Breast epithelium (tissue), 3 donors: ENCODE data around the gene AKR1A1.

Experiments used
- POLR2AphosphoS5 ChIP-seq, 3 donors: sonication (generic); formaldehyde crosslinking; IDR thresholded peaks; one replicate each; pipeline ENCODE4 v1.6.1; 2017; ENCODE audit warnings: antibody characterized with exemption in 3 of 3
- TF ChIP-seq, protein P1 (sequence below), 3 donors: fragments of 450-650 bp; IDR thresholded peaks; one replicate each; pipeline ENCODE4 v1.5.1; 2016 to 2017; ENCODE audit warnings: antibody characterized with exemption in 3 of 3, mild to moderate bottlenecking in 3 of 3, moderate library complexity in 3 of 3

DNA sequence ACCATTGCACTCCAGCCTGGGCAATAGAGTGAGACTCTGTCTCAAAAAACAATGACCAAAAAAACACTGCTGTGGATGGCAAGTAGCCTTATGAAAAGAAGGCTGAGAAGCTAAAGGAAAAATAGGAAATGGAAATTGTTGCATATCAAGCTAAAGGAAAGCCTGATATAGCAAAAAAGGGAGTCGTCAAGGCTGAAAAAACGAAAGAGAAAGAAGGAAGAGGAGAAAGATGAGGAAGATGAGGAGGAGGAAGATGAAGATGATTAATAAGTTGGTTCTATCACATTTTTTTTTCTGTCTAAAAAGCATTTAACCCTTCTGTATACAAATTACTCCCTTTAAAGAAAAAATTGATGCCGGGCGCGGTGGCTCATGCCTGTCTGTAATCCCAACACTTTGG is 18.8 kb upstream of the AKR1A1 start:
- TF ChIP-seq POLR2AphosphoS5 (IDR thresholded peaks at IDR 0.05) = no peak
- TF ChIP-seq, protein P1, sequence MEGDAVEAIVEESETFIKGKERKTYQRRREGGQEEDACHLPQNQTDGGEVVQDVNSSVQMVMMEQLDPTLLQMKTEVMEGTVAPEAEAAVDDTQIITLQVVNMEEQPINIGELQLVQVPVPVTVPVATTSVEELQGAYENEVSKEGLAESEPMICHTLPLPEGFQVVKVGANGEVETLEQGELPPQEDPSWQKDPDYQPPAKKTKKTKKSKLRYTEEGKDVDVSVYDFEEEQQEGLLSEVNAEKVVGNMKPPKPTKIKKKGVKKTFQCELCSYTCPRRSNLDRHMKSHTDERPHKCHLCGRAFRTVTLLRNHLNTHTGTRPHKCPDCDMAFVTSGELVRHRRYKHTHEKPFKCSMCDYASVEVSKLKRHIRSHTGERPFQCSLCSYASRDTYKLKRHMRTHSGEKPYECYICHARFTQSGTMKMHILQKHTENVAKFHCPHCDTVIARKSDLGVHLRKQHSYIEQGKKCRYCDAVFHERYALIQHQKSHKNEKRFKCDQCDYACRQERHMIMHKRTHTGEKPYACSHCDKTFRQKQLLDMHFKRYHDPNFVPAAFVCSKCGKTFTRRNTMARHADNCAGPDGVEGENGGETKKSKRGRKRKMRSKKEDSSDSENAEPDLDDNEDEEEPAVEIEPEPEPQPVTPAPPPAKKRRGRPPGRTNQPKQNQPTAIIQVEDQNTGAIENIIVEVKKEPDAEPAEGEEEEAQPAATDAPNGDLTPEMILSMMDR (IDR thresholded peaks at IDR 0.05) = no peak
